NCI-H146 treated with DMSO at 0.1 percent for 48 hours (cell line): ENCODE results near the gene SLC6A1.

ENCODE experiments used
- DNase-seq: peaks from one replicate; lab custom pipeline; 2025; ENCODE audit not compliant: unreplicated experiment; lab: John Stamatoyannopoulos, UW

The SLC6A1 gene

GRCh38 chr3:10992943-10993728, 588 bp downstream of the SLC6A1 start:
- DNase-seq = no peak

GRCh38 chr3:10993729-10994065, 1.1 kb downstream of the SLC6A1 start:
- no peak for DNase-seq

DNA sequence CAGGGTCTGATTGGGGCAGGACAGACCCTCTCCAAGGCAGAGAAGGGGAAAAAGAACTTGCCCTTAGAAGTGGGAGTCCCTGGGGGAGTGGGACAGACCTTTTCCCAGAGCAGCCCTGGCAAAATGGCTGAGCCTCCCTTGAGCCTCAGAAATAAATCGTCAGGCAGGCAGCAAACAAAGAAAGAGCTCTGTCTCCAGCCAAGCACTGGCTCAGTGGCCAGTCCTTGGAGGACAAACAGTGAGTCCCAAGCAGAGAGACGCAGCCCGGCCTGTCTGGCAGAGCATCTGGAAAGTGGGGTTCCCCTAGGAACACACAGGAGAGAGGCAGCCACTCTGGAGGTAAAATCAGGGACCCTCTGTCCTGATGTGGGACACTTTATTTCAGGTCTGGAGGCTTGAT, 1.8 kb downstream of the SLC6A1 start:
- no peak for DNase-seq

DNA sequence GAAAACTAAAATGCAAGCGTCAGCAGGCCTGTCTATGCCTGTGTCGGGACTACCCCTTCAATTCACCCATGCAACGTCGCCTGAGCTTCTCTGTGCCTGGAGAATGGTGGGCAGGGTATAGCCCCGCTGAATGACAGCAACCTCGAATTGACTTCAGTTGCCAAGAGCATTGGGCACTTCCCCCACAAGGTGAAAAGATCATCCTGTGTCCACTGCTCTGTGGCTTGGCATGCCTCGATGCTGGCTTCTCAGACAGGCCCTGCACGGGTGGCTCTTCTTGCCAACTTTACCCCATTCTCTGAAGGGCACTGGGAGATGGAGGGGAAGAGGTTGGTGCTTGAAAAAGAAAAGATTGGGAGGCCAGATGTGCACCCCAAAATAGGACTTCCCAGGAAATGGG, 3.3 kb downstream of the SLC6A1 start:
- DNase-seq = no peak

DNA sequence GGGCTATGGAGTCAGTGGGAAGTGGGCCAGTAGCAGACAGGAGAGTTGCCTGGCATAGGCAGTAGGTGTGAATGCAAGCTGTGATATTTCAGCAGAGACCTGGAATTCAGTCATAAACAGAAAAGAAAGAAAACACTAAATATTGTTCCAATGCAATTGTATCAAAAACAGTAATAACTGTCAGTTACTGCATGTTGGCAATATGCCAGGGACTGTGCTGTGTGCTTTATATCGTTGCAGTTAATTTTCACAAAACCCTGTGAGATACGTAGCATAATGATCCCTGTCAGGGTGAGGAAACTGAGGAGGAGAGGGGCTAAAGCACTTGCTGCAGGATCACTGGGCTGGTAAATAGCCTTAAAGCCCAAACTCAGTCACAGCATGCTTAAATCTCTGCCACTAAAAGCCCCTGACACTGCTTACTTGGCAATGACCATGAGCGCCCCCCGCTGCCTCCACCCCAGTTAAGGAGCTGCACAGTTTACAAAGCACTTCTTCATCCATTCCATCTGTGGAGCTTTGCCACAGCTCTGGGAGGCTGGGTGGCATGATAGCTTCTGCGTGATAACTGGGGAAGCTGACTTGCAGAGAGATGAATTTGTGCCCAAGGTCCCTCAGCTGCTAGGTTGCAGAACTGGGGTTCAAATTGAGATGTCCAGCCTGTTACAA, 3.9 kb downstream of the SLC6A1 start:
- DNase-seq = no peak

DNA sequence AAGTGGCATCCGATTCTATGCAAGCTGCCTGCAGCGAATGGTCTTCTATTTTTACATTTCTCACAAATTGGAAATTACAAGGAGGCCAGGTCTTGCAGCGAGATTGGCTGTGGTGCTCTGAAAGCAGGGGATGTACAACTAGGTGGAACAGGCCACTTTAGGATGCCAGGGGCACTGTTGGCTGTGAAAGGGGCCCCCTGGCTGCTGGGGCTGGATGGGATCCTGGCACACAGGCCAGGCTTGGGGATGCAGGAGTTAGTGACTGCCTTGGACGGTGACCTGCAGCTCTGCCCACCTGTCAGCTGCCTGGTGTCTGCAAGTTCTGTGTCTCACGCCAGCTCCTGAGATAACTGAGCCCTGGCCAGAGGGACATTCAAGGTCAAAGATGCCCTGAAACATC, 4.6 kb downstream of the SLC6A1 start:
- no peak for DNase-seq

- no peak for DNase-seq
Observed at GRCh38 chr3:10998542-10998941, 6.0 kb downstream of the SLC6A1 start.

DNA sequence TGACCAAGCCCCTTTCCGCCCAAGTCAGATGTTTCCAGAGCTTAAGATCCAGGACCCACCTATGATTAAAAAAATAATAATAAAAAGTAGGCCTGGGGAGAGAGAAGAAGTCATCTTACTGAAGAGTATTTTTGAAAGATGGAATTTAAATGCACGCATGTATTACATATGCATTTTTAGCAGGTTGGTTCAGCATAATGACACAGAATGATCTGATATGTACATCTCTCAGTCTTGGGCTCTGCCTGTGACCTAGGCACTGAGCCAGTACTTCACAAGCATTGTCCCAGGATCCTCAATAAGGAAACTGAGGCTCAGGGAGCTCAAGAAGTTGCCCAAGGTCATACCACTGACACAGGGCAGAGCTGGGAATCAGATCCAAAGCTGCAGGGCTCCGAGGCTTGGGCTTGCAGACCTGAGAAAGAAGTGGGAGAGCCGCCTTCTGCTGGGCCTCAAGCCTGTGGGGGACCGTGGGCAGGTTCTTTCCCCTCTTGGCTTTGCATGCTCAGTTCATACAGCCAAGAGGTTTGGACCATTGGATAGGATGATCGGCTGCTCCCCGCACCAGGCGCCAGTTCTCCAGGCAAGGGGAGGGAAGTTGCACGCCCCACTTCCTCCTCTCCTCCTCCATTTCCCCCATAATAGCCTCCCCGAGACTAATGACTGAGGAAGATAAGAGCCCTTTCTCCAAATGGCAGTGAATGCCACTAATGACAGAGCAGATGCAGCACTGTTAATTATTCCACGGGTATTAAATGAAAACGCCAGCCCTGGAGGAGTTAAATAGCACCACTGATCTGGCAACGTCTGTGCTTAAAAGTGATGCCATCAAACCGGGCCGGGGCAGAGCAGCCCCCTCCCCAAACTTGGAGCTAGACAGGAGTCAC, 6.9 kb downstream of the SLC6A1 start:
- DNase-seq = no peak

- no peak for DNase-seq
Observed at GRCh38 chr3:11000528-11000927, 8.0 kb downstream of the SLC6A1 start.

DNA sequence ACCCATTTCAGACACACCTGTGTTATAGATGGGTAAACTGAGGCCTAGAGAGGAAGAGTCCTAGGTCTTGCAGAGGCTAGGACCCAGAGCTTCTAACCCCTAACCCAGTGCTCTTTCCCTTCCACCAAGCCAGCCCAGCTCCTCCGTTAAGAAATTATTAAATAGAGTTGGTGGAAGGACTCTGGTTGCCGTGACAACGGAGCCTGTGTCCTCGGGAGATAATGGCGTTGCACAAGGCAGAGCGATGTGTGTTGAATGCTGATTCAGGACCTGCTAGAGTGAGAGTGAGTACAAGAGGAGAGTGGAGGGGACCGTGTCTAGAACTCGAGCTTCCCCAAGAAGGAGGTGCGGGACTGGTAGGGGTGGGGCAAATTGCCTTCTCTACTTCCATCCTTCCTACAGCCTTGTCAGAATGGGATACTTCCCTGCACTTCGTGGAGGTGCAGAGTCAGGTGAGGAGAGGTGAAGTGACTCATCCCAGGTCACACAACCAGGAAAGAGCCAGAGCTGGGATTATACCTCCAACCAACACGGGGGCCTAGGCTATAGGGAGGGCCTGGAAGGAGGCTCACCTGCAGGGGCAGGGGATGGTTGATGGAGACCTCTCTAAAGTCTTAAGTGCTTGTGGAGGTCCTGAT, 8.6 kb downstream of the SLC6A1 start:
- DNase-seq = no peak

DNA sequence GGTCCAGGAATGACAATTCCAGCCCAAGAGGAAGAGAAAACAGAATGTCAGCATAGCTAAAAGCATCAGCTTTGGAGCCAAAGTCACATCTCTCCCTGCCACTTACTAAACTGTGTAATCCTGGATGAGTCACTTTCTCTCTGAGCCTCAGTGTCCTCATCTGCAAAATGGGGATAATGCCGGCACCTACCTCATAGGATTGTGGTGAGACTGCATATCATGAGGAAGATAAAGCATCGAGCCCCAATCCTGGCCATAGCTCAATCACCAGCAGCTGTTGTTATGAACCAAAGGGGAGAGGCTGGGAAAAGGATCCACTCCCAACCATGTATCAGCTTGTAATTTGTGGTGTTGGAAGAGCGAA, 9.1 kb downstream of the SLC6A1 start:
- no peak for DNase-seq

DNA sequence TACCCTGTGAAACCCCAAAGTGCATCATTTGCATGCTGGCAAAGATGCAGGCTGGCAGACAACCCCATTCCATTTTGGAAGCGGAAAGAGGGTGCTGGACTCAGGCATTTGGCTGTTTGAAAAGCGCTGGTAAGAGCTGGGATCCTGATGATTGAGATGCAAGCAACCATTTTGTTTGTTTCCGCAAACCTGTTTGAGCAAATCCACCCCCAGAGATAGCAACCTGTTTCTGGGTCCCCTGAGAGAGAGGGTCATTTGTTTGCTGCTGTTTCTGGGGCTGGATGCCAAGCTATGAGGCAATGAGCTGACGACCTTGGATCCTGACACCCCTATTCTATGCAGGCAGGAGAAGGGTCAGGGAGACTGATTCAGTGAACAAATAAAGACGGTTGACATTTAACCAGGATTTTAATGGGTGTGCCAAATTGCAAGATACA, 9.8 kb downstream of the SLC6A1 start:
- no peak for DNase-seq

GRCh38 chr3:11004563-11004962, 12.0 kb downstream of the SLC6A1 start:
- DNase-seq = no peak

GRCh38 chr3:11005686-11006256, 13.2 kb downstream of the SLC6A1 start:
- DNase-seq = no peak

DNA sequence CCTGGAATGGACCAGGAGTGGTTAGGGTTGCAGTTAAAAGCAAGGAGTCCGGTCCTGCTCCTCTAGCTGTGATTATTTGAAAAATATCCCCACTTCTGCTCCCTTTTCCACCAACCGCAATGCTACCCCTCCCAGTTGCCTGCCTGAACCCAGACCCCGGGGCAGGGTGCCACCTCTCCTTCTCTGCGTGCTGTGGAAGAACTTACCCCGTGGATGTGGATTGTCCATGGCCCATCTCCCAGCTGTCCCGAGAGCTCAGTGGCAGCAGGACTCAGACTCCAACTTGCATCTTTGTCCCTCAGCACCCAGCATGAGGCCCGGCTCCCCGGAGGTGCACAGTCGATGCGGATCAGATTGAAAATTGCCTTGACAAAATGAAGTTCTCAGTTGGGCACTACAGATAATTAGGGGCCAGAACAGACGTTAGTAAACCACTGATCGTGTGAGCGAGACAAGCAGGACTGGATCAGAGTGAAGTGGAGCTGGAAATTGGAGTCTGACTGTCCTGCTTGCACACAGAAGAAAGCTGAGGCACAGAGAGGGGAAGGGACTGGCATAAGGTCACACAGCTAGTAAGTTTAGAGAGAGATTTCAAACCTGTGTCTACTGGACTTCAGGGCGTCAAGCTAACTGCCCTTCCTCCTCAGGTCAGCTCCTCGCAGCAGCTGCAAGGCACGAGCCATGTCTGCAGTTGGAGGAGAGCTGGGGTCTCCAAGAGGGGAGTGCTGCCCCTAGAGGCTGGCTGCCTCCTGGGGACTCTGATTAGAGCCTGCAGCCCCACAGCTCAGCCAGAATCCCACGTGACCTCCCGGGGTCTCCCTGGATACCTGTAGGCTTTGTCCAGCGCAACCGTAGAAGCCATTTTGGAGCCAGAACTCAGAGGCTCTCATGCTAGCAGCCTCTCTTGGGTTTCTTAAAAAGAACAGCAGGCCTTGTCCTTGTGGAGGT, 14.7 kb downstream of the SLC6A1 start:
- DNase-seq = no peak

GRCh38 chr3:11009898-11010297, 17.4 kb downstream of the SLC6A1 start:
- no peak for DNase-seq

GRCh38 chr3:11010426-11011165, 18.0 kb downstream of the SLC6A1 start:
- DNase-seq = no peak

GRCh38 chr3:11014253-11014652, 21.7 kb downstream of the SLC6A1 start:
- DNase-seq = no peak

GRCh38 chr3:11014752-11015151, 22.2 kb downstream of the SLC6A1 start:
- DNase-seq = no peak
